ENCODE data around the gene CCT7.

Gene CCT7

DNA sequence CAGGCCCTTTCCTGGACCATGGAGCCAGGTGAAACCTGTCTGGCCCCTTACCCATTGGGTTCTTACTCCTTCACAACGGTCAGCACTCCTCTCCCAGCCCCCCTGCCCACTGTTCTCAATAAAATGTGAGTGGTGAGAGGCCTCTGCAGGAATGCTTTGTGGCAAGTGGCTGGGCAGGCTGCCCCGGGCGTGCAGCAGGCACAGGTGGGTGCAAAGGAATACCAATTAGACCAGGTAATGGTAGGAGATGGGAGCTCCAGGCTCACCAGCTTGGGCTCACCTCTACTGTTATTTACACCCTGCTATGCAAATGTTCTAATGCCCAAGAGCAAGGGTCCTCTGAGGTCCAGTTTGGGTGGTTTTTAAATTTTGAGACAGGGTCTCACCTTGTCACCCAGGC, 7.0 kb upstream of the CCT7 start:
- no peak for DNase-seq

DNA sequence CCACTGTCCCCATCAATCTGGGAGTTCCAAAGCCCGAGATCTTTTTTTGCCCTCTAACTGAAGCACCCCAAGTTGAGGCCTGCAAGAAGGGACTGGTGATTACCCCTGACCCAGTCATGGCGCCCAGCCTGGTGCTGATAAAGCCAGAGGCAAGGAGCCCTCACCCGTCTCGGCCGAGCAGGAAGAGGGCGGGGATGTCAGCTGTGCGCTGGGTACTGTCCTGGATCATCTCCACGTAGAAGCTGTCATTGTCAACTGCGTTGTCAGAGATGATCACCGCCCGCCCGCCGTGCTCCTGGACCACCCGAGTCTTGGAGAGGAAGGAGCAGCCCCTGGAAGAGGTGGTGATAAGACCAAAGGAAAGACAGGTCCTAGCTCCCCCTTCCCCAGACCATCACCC, 5.5 kb upstream of the CCT7 start:
- DNase-seq, result no peak

DNA sequence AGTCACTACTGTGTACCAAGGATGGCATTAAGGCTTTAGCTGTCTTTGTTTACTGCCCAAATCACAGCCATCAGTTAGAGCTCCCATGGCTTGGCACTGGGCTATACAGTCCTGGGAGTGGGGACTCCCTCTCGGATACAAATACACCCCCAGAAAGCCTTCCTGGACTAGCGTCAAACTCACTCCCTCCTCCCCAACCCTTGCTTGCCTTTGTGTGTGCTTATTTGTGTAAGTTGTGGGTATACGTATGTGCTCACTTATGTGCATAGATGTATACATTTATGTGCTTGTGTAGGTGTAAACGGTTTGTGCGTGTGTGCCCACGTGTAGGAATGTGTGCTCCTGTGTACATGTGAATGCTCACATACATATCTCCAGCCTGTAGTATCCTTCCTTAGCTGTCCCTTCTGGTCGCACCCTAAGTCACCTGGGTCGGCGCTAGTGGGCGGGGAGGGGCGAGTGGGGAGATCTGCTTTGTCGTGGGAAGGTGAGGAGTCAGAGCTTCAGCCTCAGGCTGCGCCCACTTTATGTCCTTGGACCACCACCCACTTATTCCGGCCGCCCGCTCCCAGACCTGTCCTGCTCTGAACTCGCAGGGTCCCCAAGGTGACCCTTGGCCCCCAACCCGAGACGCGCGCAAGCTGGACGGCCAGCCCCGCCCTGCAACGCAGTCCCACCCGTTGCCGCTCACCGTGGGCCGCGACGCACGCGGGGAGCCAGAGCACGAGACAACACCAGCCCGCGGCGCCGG, 1.5 kb upstream of the CCT7 start:
- no peak for DNase-seq

DNA sequence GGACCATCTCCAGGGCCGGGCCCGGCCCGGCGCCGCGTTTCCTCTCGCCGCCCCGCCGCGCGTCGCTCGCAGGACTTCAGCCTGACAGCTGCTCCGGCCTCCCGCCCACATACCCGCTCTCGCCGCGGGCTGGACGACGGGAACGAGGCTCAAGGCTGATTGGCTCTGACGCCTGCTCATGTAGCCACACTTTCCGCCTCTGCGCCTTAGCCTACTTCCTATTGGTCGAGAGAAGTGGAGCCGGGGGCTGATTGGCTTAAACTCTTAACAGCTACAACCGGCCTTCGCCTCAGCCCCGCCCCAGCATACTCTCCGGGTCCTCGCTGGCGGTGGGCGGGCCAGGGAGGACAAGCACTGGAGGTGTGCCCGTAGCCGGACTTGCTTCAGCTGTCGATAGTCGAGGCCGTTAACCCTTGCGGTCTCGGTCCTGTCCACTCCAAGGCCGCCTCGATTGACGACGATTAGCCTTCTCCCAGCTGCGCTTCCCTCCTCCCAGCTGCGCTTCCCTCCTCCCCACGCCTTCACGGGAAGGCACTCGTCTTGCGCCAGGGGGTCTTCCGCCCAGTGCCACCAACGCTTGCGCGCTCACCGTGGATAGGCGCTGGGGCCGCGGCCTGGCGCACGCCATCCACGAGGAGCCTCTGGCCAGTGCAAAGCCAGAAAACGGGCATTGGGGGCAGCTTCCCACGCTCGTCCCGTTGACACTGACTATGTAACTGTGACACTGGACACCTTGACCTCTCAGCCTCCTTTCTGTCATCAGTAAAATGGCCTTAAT, 765 bp upstream of the CCT7 start, which contains the start of gene PRADC1:
Gene PRADC1, minus strand, starts transcription at position 86 of the 778 bp plus-strand sequence. Its CDS starts 79 bp downstream, at position 7.
- DNase-seq, result peak; percentile 99

DNA sequence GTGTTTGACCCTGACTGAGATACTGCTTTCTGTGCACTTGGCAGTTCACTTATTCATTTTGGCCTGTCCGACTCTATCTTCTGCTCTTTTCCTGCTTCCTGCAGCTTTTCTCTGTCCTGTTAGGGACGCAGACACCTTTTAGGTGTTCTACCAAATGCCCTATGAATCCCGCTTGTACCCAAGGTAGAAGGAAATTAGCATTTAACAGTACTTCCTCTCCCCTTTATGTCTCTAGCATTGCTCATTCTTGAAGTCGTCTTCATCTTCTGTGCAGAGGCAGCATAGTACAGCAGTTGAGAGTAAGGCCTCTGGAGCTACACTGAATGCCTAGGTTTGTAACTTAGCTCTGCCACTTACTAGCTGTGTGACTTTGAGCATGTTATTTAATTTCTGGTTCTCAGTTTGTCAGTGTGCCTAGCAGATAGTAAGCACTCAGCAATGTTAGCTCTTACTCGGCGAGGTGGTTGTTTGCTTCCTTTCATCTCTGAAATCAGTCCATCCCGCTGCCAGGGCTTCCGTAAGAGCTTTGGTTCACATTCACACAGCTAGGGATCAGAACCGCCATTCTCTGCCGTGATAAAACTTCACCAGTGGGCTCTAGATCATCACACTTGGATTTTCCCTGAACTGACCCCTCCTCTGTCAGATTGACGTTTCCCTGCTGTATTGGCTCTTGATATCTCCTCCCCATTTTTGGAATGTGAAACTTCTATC, 1.4 kb downstream of the CCT7 start:
- DNase-seq, result no peak

DNA sequence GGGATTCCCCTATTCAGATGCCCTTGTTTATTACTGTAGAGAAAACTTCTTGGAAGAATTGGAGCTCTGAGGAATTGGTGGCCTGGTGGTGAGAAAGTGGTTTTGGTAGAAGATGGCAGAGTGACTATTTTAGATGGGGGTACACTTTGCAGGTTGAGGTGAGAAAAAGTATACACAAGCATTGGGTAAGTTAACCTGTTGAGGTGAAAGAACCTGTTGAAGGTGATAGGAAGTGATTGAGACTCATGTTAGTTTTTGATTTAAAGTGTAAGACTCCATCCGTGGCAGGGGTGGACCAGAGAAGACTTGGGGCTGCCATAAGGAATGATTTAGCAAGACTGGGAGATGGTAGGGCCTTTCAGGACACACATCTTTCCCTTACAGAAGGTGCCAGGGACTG, 3.1 kb downstream of the CCT7 start:
- DNase-seq, result no peak

DNA sequence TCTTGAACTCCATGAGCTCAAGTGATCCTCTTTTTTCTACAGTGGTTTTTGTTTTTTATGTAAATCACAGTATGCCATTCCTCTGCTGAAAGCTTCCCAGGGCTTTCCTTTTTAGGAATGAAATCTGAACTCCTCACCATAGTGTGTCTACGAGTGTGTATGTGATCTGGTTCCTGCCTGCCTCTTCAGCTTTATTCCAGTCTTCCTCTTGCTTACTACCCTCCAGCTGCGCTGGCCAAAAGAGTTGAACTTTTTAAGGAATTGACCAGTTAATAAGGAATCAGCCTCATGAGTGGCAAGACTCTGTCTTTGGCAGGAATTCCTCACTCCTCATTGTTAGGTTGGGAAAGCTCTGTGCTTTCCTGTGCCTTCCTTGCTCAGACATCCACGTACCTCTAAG, 4.0 kb downstream of the CCT7 start:
- no peak for DNase-seq

DNA sequence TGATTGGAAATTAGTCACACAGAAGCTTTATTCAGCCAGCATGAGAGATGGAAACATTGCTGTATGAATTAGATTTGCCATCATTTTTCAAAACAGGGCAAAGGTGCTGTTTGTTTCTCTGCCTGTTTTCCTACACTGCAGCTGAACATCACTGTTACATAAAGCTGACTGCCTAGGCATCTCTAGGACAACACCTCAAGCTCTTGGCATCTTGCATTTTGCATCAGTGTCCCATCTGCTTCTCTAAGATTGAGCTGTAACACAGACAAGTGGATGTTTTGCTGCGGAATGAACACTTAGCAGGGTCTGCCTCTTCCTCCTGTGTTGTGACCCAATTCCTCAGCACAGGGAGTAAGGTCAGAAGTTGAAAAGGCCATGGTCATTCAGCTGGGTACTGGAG, 4.9 kb downstream of the CCT7 start:
- DNase-seq, result no peak

DNA sequence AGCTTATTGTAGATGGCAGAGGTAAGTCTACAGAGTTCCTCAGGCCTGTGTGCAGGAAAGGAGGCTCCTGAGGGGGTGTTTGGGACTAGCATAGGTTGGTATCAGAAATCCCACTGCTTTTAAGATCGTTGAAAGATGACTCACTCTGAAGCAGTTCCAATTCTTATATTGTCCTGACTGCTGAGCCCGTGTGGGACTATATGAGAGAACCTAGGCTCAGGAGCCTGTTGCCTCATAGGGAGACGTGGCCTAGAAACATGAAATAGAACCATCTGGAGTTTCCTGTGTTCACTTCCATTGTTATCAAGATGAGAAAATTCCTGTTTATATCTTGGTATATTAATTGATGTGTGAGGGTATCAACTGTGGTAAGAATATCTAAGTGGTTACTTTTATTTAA, 5.7 kb downstream of the CCT7 start:
- DNase-seq, result no peak

DNA sequence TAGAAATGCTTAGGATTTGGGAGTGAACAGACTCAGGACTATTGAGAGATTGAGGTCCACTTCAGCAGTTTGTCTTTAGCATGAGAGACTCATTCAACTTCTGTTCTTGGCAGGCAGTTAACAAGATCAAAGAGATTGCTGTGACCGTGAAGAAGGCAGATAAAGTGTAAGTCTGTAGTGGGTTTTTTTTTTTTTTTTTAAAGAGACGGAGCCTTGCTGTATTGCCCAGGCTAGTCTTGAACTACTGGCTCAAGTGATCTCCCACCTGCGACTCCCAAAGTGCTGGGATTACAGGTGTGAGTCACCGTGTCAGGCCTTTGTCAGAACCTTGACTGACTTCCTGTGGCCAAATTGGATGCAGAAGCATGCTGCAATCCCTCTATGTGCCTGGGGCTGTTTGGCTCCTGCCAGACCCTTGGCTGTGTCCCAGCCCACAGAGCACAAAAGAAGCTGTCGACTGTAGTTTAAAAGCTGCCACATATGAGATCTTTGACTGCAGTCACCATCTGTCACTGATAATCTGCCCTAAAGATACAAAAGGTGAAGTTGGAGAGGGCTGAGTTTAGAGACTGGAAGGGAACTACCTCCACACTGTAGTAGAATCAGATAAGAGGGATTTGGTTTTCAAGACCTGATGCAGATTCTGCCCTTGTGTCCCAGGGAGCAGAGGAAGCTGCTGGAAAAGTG, 9.9 kb downstream of the CCT7 start:
- no peak for DNase-seq

DNA sequence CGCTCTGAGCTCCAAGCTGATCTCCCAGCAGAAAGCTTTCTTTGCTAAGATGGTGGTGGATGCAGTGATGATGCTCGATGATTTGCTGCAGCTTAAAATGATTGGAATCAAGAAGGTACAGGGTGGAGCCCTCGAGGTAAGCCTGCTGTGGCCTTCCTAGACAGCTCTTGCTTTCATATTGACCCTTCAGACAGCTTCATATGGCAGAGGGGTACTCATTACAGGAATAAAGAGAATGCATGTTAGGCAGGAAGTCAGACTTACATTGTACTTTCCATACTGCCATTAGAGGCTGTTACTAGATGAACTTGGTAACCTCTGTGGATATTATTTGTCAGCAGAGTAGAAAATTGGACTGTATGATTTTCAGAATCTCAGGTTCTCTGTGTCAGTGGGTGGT, 10.5 kb downstream of the CCT7 start:
- no peak for DNase-seq

DNA sequence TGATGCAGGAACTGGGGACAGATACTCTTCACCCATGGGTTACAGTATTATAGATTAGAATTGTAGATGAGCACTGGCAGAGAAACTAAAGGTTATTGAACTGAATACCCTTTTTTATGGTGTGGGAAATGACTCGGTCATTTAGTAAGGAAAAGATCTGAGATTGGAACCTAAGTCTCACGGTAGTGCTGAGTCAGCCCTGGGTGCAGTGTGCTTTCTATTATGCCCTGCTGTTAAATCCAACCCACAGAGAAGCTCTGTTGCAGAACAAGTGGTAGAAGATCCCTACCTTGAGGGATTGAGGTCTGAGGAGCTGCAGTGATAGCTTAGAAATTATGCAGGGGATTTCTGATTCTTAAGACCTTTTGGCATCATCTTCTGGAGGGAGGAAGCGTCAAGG, 12.7 kb downstream of the CCT7 start:
- no peak for DNase-seq

DNA sequence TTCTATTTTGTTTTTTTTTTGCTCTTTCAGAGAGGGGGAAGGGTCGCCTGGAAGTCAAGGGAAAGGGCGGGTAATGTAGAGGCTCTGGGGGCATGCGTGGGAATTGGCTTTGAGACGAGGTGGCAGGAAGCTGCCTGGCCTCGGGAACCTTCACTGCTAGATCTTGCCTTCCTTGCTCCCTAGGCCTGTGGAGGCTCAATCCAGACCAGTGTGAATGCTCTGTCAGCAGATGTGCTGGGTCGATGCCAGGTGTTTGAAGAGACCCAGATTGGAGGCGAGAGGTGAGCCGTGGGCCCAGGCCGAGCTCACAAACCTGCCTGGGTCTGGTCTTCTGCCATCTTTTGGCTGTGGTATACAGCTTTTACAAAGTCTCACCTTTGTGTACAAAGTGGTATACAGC, 15.5 kb downstream of the CCT7 start:
- no peak for DNase-seq

DNA sequence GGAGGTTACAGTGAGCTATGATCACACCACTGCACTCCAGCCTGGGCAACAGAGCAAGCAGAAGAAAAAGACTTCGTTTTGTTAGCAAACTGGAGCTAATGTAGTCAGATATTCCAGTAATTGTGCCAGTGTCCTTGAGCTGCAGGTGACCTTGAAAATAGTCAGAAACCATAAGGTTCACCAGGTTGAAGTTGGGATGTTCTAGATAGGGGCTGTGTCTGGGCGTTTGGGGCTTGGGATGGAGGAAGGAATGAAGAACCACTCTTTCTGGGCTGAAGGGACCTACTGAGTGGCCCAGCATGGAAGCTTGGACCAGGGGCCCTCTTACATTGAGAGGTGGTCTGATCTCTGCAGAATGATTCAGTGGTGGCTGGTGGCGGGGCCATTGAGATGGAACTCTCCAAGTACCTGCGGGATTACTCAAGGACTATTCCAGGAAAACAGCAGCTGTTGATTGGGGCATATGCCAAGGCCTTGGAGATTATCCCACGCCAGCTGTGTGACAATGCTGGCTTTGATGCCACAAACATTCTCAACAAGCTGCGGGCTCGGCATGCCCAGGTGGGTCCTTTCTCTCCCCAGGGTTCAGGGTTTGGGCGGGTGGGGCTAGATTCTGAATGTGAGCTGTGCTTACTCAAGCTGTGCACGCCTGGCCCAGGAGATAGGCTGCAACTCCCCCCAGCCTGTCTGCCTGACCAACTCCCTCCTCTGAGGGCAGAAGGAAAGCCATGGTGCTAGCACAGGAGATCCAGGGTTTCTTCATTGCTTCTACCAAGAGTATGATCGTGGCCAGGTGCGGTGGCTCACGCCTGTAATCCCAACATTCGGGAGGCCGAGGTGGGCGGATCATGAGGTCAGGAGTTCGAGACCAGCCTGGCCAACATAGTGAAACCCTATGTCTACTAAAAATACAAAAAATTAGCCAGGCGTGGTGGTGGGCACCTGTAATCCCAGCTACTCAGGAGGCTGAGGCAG, 17.1 kb downstream of the CCT7 start:
- DNase-seq, result no peak

DNA sequence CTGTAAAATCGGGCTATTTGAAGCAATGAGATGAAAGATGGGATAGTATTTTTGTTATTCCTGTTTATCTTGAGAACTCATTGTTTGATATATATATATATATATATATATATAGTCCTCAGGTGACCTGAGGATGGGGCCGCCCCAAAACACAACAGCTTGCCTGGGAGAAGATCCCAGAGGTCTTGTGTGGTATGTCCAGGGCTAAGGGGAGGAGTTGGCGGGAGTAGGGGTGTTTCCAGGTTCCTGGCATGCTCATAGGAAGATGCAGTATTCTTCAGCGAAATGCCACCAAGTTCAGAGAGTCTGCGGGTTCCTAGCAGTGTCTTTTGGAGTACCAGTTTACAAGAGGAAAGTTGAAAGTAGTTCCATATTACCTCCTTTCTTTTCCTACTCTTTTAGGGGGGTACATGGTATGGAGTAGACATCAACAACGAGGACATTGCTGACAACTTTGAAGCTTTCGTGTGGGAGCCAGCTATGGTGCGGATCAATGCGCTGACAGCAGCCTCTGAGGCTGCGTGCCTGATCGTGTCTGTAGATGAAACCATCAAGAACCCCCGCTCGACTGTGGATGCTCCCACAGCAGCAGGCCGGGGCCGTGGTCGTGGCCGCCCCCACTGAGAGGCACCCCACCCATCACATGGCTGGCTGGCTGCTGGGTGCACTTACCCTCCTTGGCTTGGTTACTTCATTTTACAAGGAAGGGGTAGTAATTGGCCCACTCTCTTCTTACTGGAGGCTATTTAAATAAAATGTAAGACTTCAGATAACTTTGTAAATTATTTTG, 18.3 kb downstream of the CCT7 start:
- DNase-seq, result no peak

DNA sequence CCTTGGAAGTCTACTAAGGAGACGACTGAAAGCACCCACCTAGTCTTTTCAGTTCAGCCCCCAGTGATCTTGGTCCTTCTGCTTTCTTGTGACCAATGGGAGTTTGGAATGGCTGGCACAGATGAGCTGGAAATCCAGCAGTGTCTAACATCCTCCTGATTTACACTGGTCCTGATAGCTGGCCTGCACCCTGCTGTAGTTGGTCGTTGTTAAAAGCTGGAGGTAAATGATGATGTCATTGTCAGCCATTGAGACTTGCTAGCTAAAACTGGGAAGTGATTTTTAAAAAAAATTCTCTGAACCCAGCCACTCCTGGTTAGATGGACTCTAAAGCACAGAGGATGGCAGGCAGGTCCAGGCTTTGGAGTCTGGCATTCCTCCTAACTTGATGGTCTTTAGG, 19.3 kb downstream of the CCT7 start:
- DNase-seq, result no peak

DNA sequence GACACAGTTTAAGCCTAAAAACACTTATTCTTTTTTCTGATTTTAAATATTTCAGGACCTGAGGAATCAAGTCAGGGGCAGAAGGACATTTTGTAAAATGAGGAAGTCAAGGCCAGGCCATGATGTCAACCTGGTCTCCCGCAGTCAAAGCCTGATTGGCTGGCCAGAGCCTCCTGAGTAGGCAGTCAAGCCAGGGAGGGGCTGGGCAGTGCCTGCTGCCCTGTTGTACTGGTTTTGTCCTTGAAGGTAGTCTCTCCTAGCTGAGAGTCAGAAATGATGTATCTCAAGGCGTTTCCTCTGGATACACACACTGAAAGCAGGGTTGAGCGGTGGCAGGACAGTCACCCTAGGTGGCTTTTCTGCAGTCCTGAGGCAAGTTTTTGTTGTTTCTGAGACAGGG, 19.8 kb downstream of the CCT7 start:
- DNase-seq, result no peak

DNA sequence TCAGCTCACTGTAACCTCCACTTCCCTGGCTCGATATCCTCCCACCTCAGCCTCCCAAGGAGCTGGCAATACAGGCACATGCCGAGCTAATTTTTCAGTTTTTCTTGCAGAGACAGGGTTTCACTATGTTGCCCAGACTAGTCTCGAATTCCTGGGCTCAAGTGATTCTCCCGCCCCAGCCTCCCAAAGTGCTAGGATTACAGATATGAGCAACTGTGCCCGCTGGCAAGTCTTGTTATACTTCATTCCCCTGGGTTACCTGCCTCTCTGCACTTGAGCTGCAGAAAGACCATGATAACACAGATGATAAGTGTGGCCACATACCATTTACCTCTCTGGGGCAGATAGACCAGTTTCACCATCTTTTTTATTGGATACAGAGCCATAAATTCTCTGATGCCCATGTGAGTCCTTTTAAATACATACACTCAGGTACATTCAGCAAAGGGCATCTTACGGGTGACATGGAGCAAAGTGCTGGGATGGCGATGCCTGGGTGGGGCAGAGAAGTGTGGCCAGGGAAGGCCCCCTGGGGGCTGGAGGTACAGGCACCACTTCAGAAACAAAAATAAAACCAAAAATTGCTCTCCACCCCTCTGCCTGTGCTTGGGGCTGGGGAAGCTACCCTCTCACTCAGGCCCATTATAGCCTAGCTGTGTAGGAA, 20.4 kb downstream of the CCT7 start:
- no peak for DNase-seq

DNA sequence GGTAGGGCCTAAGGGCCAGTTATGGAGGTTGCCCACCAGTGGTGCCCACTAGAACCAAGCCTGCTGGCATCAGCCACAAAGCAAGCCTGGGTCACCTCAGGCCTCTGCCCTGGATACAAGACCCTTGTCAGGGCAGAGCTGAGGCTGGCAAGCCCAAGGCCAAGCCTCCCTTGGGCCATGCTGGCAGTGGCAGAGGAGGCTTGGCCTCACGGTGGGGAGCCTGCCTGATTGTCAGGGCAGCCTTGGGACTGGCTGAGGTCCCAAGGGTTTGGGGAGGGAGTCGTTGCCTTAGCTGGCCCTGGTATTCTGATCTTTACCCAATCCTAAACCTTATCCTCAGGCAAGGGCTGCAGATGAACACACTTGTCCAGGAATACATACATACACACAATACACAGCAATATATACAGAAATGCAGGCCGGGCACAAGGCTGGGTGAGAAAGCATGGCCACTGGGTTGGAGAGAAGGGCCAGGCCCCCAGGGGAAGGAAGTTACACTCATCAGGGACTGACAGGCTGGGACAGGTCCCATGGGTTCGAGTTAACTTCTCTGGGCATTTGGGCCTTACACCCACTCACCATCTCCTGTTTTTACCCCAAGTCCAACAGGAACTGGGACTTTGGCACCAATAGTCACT, 21.0 kb downstream of the CCT7 start:
- no peak for DNase-seq

All from fibroblast of skin of scalp (primary cell).